Panc1 (cell line): Measurements from ENCODE around the gene CER1.

Experiments used
- POLR2AphosphoS5 ChIP-seq: IDR thresholded peaks from 2 replicates; pipeline ENCODE4 v1.6.1; 2012; ENCODE audit warnings: mild to moderate bottlenecking, low read depth, low read length, moderate library complexity
- TF ChIP-seq, protein P1 (sequence below): fragments of 450-650 bp; IDR thresholded peaks from 2 replicates; pipeline ENCODE4 v1.5.1; 2017; ENCODE audit warnings: mild to moderate bottlenecking

DNA sequence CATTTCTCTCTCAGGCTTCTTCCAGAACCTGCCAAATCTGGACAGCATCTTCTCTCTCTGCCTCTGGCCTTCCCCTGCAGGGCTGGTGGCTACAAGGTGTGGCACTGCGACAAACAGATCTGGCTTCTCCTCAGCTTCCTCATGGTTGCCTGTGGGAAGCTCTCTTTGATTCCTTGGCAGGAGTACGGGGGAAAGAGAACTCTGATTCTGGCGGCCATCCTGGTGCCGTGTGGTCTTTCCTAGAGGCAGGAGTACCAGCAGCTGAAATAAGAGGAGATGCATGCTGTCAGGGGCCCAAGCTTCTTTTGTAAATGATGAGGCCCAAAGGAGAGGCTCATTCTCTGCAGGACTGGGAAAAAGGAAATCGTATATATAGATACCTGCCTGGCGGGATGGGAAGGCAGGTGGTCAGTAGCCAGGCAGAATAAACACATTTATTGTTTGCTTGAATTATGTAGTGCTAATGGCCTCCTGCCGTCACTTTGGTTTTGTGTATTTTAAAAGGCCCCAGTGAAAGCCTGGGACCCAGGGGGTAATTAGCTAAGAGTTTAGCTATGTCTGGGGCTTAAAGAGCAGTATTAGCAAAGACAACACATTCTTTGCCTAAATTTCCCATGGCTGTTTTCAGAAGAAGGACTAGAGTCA, at the start of gene CER1:
- TF ChIP-seq, protein P1, sequence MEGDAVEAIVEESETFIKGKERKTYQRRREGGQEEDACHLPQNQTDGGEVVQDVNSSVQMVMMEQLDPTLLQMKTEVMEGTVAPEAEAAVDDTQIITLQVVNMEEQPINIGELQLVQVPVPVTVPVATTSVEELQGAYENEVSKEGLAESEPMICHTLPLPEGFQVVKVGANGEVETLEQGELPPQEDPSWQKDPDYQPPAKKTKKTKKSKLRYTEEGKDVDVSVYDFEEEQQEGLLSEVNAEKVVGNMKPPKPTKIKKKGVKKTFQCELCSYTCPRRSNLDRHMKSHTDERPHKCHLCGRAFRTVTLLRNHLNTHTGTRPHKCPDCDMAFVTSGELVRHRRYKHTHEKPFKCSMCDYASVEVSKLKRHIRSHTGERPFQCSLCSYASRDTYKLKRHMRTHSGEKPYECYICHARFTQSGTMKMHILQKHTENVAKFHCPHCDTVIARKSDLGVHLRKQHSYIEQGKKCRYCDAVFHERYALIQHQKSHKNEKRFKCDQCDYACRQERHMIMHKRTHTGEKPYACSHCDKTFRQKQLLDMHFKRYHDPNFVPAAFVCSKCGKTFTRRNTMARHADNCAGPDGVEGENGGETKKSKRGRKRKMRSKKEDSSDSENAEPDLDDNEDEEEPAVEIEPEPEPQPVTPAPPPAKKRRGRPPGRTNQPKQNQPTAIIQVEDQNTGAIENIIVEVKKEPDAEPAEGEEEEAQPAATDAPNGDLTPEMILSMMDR = no peak
- no peak for TF ChIP-seq POLR2AphosphoS5
